Keratinocyte (primary cell): Measurements from ENCODE around the gene SH2D1B. TPM values are rescaled to one million over a fixed set of nuclear protein-coding genes. Genes with fewer than 3 reads are reported as not detected.

Source experiments
- DNase-seq: peaks from one replicate; pipeline ENCODE4 v3.0.0-alpha.2; 2011; ENCODE audit warnings: low read depth, missing footprints, low spot score
- FAIRE-seq: peaks from 2 replicates; lab custom pipeline; 2011; peaks lifted over from hg19 to GRCh38; lab: Jason Lieb, UNC
- H2AFZ ChIP-seq: 2 replicates; pipeline ENCODE4 v1.6.0; 2012; ENCODE audit warnings: low read length, control low read depth, inconsistent platforms; ENCODE audit not compliant: control insufficient read depth
- H3K27ac ChIP-seq: 2 replicates; pipeline ENCODE4 v1.5.1; 2011; ENCODE audit warnings: low read length; ENCODE audit not compliant: control insufficient read depth, insufficient read depth
- H3K27me3 ChIP-seq: 3 replicates; pipeline ENCODE4 v1.6.0; 2011; ENCODE audit warnings: low read length; ENCODE audit not compliant: control insufficient read depth, insufficient read depth; ENCODE audit errors: extremely low read depth
- H3K36me3 ChIP-seq, 2 experiments: 2 replicates in 1 of 2; 3 replicates in 1 of 2; pipeline ENCODE4 v1.5.1; 2011; ENCODE audit warnings: low read length in 2 of 2, mild to moderate bottlenecking in 1 of 2; ENCODE audit not compliant: control insufficient read depth in 2 of 2, insufficient read depth in 2 of 2; ENCODE audit errors: extremely low read depth in 1 of 2
- H3K4me1 ChIP-seq: 3 replicates; pipeline ENCODE4 v1.5.1; 2011; ENCODE audit warnings: low read length; ENCODE audit not compliant: control insufficient read depth, insufficient read depth; ENCODE audit errors: extremely low read depth
- H3K4me2 ChIP-seq: 3 replicates; pipeline ENCODE4 v1.6.0; 2011; ENCODE audit warnings: low read depth, low read length; ENCODE audit not compliant: control insufficient read depth, insufficient read depth; ENCODE audit errors: extremely low read depth
- H3K4me3 ChIP-seq, 3 experiments: fragments of 200-600 bp in 1 of 3; sonication (generic) in 1 of 3; 2 replicates in 2 of 3; 3 replicates in 1 of 3; pipeline ENCODE4 v1.5.1; 2011 to 2016; ENCODE audit warnings: low read length in 3 of 3, mild to moderate bottlenecking in 3 of 3, control low read depth in 2 of 3, inconsistent platforms in 1 of 3, low read depth in 1 of 3, mixed read lengths in 1 of 3, mixed run types in 1 of 3, moderate library complexity in 1 of 3; ENCODE audit not compliant: control insufficient read depth in 2 of 3, insufficient read depth in 2 of 3; ENCODE audit errors: extremely low read depth in 1 of 3
- H3K79me2 ChIP-seq: 2 replicates; pipeline ENCODE4 v1.6.0; 2012; ENCODE audit warnings: low read length; ENCODE audit not compliant: control insufficient read depth, insufficient read depth
- H3K9ac ChIP-seq: 3 replicates; pipeline ENCODE4 v1.6.0; 2011; ENCODE audit warnings: low read length; ENCODE audit not compliant: control insufficient read depth, insufficient read depth; ENCODE audit errors: extremely low read depth
- H3K9me1 ChIP-seq: 3 replicates; pipeline ENCODE4 v1.6.0; 2011; ENCODE audit warnings: low read length; ENCODE audit not compliant: control insufficient read depth, insufficient read depth; ENCODE audit errors: extremely low read depth
- H3K9me3 ChIP-seq: 2 replicates; pipeline ENCODE4 v1.5.1; 2012; ENCODE audit warnings: low read depth, low read length; ENCODE audit not compliant: control insufficient read depth
- H4K20me1 ChIP-seq: 3 replicates; pipeline ENCODE4 v1.6.0; 2011; ENCODE audit warnings: low read length; ENCODE audit not compliant: control insufficient read depth, insufficient read depth; ENCODE audit errors: extremely low read depth
- CTCF ChIP-seq, 3 experiments: IDR thresholded peaks in 1 of 3; conservative IDR thresholded peaks in 1 of 3; optimal IDR thresholded peaks in 1 of 3; 2 replicates in 2 of 3; 3 replicates in 1 of 3; pipeline versions ENCODE3 to v1.5.1; 2011; ENCODE audit warnings: low read length in 3 of 3, mild to moderate bottlenecking in 3 of 3, moderate library complexity in 2 of 3, control low read depth in 1 of 3, inconsistent platforms in 1 of 3; ENCODE audit not compliant: insufficient read depth in 2 of 3; ENCODE audit errors: extremely low read depth in 1 of 3
- EZH2 ChIP-seq: IDR thresholded peaks from one replicate; pipeline ENCODE4 v1.6.1; 2012; ENCODE audit warnings: inconsistent platforms, mild to moderate bottlenecking, low read length, moderate library complexity
- dilution Hi-C: fragments of 300-500 bp; cut with MboI; formaldehyde crosslinking; loops from one replicate; pipeline ENCODE4 v1.7.0; 2020; ENCODE audit warnings: low sequenced_read_pairs; ENCODE audit not compliant: extremely low pct_ligation_motif_present
- polyA plus RNA-seq, 5 experiments: library from polyadenylated mRNA; depleted of rRNA in 3 of 5; stranded (reverse) in 3 of 5; stranded (forward) in 1 of 5; unstranded in 1 of 5; fragments of >200 nt; gene quantifications; 1 replicate in 1 of 5; 2 replicates in 3 of 5; 3 replicates in 1 of 5; pipeline versions ENCODE4 v1.2.1 to v1.2.3, GENCODE V29; 2011 to 2012; ENCODE audit warnings: missing spikeins in 2 of 5, low read depth in 1 of 5, low replicate concordance in 1 of 5

Gene SH2D1B
- polyA plus RNA-seq, 1 donor (not counting 4 experiments of a cell fraction or from before 2014, with no cell fraction given), result not detected

- Histone ChIP-seq H2AFZ (no peak overlapping the region), H3K4me3 (no peak overlapping the region), H3K9me3 (no peaks in the 10 kb centered on the region), H3K79me2 (no peaks in the 10 kb centered on the region), H3K27me3 (peaks cover 6% of the 10 kb centered on the region), H3K9ac (no peak overlapping the region), H4K20me1 (no peaks in the 10 kb centered on the region), H3K9me1 (no peaks in the 10 kb centered on the region), H3K36me3 (no peaks in the 10 kb centered on the region), H3K4me1 (no peaks in the 10 kb centered on the region), H3K4me2 (no peak overlapping the region), H3K27ac (no peak overlapping the region)
- FAIRE-seq (no peak), DNase-seq (no peak)
- TF ChIP-seq CTCF (optimal IDR thresholded peaks at IDR 0.05 in 1 of 3, IDR thresholded peaks at IDR 0.05 in 1 of 3, conservative IDR thresholded peaks at IDR 0.05 in 1 of 3; ENCODE audit: extremely low read depth in 1 of 3, insufficient read depth in 2 of 3, low read length in 3 of 3) (no peak), EZH2 (no peak)
- dilution Hi-C loops, result no loop called here
Observed at GRCh38 chr1:162363823-162364222, 48.1 kb downstream of the SH2D1B start.

DNA sequence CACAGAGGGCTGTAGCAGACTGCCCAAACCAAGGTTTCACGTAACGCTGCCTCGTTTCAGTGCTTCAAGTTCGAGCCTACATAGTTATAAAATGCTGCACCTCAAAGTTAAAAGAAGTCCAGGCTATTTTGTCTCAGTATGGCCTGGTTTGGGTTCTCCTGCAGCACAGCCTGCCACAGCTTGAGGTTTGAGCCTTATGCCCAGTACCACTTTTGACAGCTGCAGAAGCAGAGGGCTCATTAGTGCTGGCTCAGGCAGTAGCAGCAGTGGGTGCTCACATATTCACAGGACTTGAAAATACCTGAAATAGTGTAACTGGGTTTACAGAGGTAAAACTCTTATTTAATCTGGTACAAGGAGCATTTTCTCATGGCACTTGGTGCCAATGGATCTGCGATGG, 50.6 kb downstream of the SH2D1B start:
- Histone ChIP-seq H3K9me3 (no peaks in the 10 kb centered on the region), H3K4me3 (no peak overlapping the region), H3K27me3 (peaks cover 6% of the 10 kb centered on the region), H4K20me1 (no peaks in the 10 kb centered on the region), H3K36me3 (no peaks in the 10 kb centered on the region), H2AFZ (no peak overlapping the region), H3K9ac (no peak overlapping the region), H3K27ac (no peak overlapping the region), H3K9me1 (no peaks in the 10 kb centered on the region), H3K4me2 (no peak overlapping the region), H3K4me1 (no peaks in the 10 kb centered on the region), H3K79me2 (no peaks in the 10 kb centered on the region)
- TF ChIP-seq CTCF (optimal IDR thresholded peaks at IDR 0.05 in 1 of 3, IDR thresholded peaks at IDR 0.05 in 1 of 3, conservative IDR thresholded peaks at IDR 0.05 in 1 of 3; ENCODE audit: extremely low read depth in 1 of 3, insufficient read depth in 2 of 3, low read length in 3 of 3) (no peak), EZH2 (no peak)
- DNase-seq (no peak), FAIRE-seq (no peak)
- dilution Hi-C loops, result no loop called here
